ENCODE data around the gene SND1. TPM values are rescaled to one million over a fixed set of nuclear protein-coding genes. Genes with fewer than 3 reads are reported as not detected.

The SND1 gene
- total RNA-seq, 1 donor from 2014 or later: 139 TPM

GRCh38 chr7:127682140-127682539 is 30.1 kb downstream of the SND1 start:
- DNase-seq (ENCODE audit: low read depth in 2 of 2): no peak

GRCh38 chr7:127683776-127684681 is 32.0 kb downstream of the SND1 start:
- peak; percentile 26 to 43 for DNase-seq (ENCODE audit: low read depth in 2 of 2)

GRCh38 chr7:127689194-127689772 is 37.3 kb downstream of the SND1 start:
- no peak for DNase-seq (ENCODE audit: low read depth in 2 of 2)

GRCh38 chr7:127690337-127690736 is 38.3 kb downstream of the SND1 start:
- no peak for DNase-seq (ENCODE audit: low read depth in 2 of 2)

GRCh38 chr7:127690806-127691205 is 38.8 kb downstream of the SND1 start:
- no peak for DNase-seq (ENCODE audit: low read depth in 2 of 2)

- DNase-seq (ENCODE audit: low read depth in 2 of 2): no peak
These were observed 40.2 kb downstream of the SND1 start for GRCh38 chr7:127692200-127692599.

- no peak for DNase-seq (ENCODE audit: low read depth in 2 of 2)
These were observed 47.9 kb downstream of the SND1 start for GRCh38 chr7:127699853-127700252.

- DNase-seq (ENCODE audit: low read depth in 2 of 2): no peak
These were observed 50.2 kb downstream of the SND1 start for GRCh38 chr7:127702052-127702652.

- DNase-seq (ENCODE audit: low read depth in 2 of 2): no peak
These were observed 50.9 kb downstream of the SND1 start for GRCh38 chr7:127702938-127703337.

GRCh38 chr7:127704211-127704610 is 52.2 kb downstream of the SND1 start:
- no peak for DNase-seq (ENCODE audit: low read depth in 2 of 2)

- DNase-seq (ENCODE audit: low read depth in 2 of 2): peak in 1 of 2 donors; percentile 6
These were observed 53.5 kb downstream of the SND1 start for GRCh38 chr7:127705461-127705959.

GRCh38 chr7:127706766-127707165 is 54.8 kb downstream of the SND1 start:
- DNase-seq (ENCODE audit: low read depth in 2 of 2): no peak

GRCh38 chr7:127708201-127708600 is 56.2 kb downstream of the SND1 start:
- DNase-seq (ENCODE audit: low read depth in 2 of 2): no peak

GRCh38 chr7:127708788-127709187 is 56.8 kb downstream of the SND1 start:
- DNase-seq (ENCODE audit: low read depth in 2 of 2): peak; percentile 70 to 83

GRCh38 chr7:127710635-127711034 is 58.6 kb downstream of the SND1 start:
- DNase-seq (ENCODE audit: low read depth in 2 of 2): no peak

GRCh38 chr7:127711872-127712271 is 59.9 kb downstream of the SND1 start:
- no peak for DNase-seq (ENCODE audit: low read depth in 2 of 2)

- no peak for DNase-seq (ENCODE audit: low read depth in 2 of 2)
These were observed 61.0 kb downstream of the SND1 start for GRCh38 chr7:127713006-127713405.

- no peak for DNase-seq (ENCODE audit: low read depth in 2 of 2)
These were observed 61.8 kb downstream of the SND1 start for GRCh38 chr7:127713758-127714157.

- no peak for DNase-seq (ENCODE audit: low read depth in 2 of 2)
These were observed 63.3 kb downstream of the SND1 start for GRCh38 chr7:127715272-127715671.

- no peak for DNase-seq (ENCODE audit: low read depth in 2 of 2)
These were observed 63.9 kb downstream of the SND1 start for GRCh38 chr7:127715901-127716300.

- DNase-seq (ENCODE audit: low read depth in 2 of 2): peak; percentile 10 to 39
These were observed 65.7 kb downstream of the SND1 start for GRCh38 chr7:127717502-127718339.

GRCh38 chr7:127718340-127718679 is 66.3 kb downstream of the SND1 start:
- no peak for DNase-seq (ENCODE audit: low read depth in 2 of 2)

Measured in dermis microvascular lymphatic vessel endothelial cell (primary cell).